ENCODE measurements around the gene MYBPC2.

GRCh38 chr19:50413096-50413495 lies 19.6 kb upstream of the MYBPC2 start:
- TF ChIP-seq CTCF (IDR thresholded peaks at IDR 0.05) = no peak
- no peak for TF ChIP-seq POLR2A (IDR thresholded peaks at IDR 0.05)

Measured in right lobe of liver (tissue), 4 donors.